Medulla oblongata (tissue), 1 donor: Measurements from ENCODE around the gene PELI2.

Source experiments
- DNase-seq: peaks from one replicate; pipeline ENCODE4 v3.0.0-alpha.2; 2015; ENCODE audit errors: extremely low spot score

The PELI2 gene

GRCh38 chr14:56117765-56118610 lies at the start of gene PELI2:
Gene PELI2, plus strand, starts transcription at chr14:56118411. Its CDS starts 250 bp downstream, at chr14:56118661.
- DNase-seq: peak; percentile 84

- no peak for DNase-seq
Measured at GRCh38 chr14:56073799-56074198, 44.4 kb upstream of the PELI2 start.

- no peak for DNase-seq
Measured at GRCh38 chr14:56075301-56075700, 42.9 kb upstream of the PELI2 start.

GRCh38 chr14:56081139-56081538 lies 37.1 kb upstream of the PELI2 start:
- no peak for DNase-seq

GRCh38 chr14:56082880-56083279 lies 35.3 kb upstream of the PELI2 start:
- DNase-seq: no peak

DNA sequence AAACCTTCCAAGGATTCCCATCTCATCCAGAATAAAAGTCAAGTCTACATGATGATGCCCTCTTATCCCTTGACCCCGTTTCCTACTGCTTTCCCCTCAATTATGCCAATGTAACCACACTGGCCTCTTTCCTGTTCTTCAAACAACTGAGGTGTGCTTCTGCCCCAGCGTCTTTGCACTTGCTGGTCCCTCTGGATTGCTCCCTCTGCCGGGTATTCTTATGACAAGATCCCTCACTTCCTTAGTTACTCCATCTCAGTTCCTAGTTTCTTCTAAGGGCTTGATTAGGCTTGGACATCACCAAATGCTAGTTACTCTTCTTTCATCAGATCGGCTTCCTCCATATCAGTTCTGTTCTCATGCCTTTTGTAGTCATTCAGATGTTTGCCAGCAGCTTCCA lies 32.7 kb upstream of the PELI2 start:
- no peak for DNase-seq

DNA sequence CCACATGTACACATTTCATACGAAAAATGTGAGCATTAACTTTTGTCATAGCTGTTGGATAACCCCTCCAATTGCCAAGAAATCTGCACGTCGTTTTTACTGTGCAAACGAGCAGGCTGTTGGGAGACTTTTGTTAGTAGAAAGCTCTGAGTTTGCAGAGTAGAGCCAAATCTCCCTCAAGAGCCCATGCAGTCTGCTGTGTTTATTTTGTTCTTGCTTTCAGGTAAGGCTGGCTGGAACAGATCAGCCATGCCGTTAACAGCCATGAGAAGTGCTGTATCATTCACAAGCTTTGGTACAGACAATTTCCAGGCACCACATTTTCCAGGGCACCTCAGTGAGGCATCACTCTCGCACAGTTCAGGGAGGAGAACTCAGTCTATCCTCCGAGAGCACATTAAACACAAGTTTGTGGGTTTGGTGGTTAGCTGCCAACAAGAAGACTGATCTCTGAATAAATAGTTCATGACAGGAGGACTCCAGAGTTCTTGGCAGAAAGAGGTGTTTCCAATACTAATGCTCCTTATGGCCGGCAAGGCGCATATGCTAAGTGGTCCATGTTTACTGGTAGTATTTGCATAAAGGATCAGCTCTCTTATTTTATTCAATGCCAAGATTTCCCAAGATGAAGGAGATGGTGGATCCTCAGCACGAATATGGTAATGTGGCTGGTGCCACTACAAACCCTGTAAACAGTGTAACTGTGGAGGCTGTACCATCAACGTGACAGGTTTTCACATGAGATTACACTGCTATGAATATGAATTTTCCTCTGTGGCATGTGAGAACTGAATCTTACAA lies 30.3 kb upstream of the PELI2 start:
- DNase-seq: no peak

GRCh38 chr14:56088941-56089340 lies 29.3 kb upstream of the PELI2 start:
- no peak for DNase-seq

DNA sequence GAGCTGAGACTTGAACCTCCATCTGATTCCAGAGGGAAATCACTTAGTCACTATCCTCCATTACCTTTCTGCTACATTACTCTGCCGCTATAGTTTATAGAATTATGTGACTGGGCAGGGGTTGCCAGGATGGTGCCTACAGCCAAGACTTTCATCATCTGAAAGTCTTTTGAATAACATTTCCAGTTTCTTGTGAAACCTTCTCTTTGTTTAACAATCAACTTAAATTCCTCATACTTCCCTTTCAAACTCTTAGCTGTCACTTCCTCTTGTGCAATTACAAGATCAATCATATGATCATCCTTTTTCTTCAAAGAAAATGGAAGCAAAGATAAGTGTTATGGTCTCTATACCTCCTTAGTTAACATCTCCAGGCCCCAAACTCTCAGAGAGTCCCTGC lies 25.4 kb upstream of the PELI2 start:
- DNase-seq: no peak

GRCh38 chr14:56094076-56094475 lies 24.1 kb upstream of the PELI2 start:
- no peak for DNase-seq

DNA sequence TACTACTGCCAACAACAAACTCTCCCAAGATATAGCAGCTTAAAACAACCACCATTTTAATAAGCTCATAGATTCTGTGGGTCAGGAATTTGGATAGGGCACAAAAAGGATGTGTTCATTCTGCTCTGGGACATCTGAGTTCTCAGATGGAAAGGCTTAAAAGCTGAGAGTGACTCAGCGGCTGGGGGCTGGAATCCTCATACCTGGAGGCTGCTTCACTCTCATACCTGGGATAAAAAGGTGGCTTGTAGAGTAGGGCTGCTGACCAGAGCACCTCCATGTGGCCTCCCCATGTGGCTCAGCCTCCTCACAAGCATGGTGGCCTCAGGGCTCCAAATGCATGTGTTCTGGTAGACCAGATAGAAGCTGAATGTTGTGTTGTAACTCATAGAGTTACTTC lies 20.2 kb upstream of the PELI2 start:
- no peak for DNase-seq

- DNase-seq: no peak
Measured at GRCh38 chr14:56099081-56099797, 19.0 kb upstream of the PELI2 start.

- DNase-seq: no peak
Measured at GRCh38 chr14:56100556-56100955, 17.7 kb upstream of the PELI2 start.

- no peak for DNase-seq
Measured at GRCh38 chr14:56102941-56103340, 15.3 kb upstream of the PELI2 start.

GRCh38 chr14:56107615-56108014 lies 10.6 kb upstream of the PELI2 start:
- DNase-seq: no peak

- DNase-seq: no peak
Measured at GRCh38 chr14:56108057-56108456, 10.2 kb upstream of the PELI2 start.

- DNase-seq: no peak
Measured at GRCh38 chr14:56112781-56113180, 5.4 kb upstream of the PELI2 start.

DNA sequence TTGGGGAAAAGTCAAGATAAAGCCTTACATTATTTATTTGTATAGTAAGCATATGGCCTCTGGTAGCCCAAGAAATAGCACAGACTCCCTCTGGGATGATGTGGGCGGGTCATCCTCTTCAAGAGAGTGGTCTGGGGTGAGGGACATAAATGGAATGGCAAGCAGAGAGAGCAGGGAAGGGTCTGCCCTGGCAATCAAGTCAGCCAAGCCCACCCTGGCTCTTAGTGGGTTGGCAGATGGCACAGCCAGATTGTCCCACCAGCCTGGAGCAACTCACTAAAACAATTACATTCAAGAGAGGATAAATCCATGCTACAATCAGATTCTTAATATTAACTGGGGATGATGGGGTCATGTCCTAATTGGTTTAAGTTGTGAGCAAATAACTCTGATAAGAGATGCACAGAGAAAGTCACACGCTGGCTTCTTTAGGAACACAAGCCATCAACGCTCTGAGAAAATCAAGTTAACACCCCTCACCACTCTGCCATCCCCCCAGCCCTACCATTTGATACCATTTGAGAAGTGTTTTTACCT lies 2.8 kb upstream of the PELI2 start:
- no peak for DNase-seq

DNA sequence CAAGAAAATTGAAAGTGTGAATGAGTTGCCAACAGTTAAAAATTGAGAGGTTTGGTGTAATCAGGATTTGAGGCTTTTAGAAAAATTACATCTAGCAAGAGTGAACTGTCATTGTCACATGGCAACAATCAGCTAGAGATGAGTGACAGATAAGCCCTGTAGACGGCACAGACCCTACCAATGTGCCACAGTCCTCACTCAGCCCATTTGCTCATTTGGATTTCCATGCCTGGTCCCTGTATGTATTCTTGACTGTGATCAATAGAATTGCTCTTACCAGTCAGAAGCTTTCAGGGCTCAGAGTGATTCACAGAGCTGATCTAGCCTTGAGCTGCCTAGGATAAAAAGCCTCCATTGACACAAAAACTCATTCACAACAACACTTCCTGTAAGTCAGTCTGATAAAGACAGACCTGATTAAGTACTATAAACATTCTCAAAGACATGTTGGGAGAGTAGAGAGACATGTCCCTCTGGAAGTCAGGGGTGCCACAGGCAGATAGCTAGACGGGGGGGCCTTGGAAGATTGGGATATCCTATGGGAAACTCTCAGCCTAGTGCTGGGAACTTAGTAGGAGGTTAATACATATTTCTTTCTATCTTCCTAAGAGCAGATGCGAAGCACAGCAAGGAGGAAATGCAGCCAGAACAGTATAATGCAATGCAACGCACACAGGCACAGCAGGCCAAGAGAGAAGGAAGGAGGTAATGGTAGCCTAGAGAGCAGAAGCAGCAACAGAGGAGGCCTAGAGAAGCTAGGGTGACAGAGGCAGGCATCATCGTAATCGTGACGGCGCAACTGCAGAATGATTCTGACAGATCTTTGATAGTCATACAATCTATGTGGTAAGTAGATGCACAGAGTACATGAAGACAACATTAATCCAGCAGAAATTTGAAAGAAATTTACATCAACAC lies 2.0 kb upstream of the PELI2 start:
- no peak for DNase-seq

GRCh38 chr14:56118611-56119181 lies 485 bp downstream of the PELI2 start:
- DNase-seq: peak; percentile 31
